ENCODE measurements around the gene DCAF12.

GRCh38 chr9:34157318-34157717, 30.8 kb upstream of the DCAF12 start:
- TF ChIP-seq RBM39 (IDR thresholded peaks at IDR 0.05; ENCODE audit: low read depth, low read length, poor library complexity, severe bottlenecking) (no peak), SMAD3 (CRISPR knock-in tag; IDR thresholded peaks at IDR 0.05) (no peak)
